GM19397 (cell line): ENCODE data around the gene DPY19L3.
"Not testable (repeated sequence)": the region's sequence is repeated elsewhere in the genome, so short reads cannot be mapped to it uniquely, and the experiment has no call there.

Source experiments
- ATAC-seq: cut with Tn5 transposase; IDR thresholded peaks from one replicate; pipeline ENCODE4 v1.9.1; 2021; ENCODE audit warnings: mild to moderate bottlenecking, moderate library complexity; ENCODE audit not compliant: unreplicated experiment

Gene DPY19L3

GRCh38 chr19:32497391-32497790 is 91.8 kb downstream of the DPY19L3 start:
- no peak for ATAC-seq

GRCh38 chr19:32498648-32499200 is 93.2 kb downstream of the DPY19L3 start:
- ATAC-seq, result no peak

- not testable (repeated sequence) for ATAC-seq
Observed at GRCh38 chr19:32512498-32512897, 106.9 kb downstream of the DPY19L3 start.

- ATAC-seq, result no peak
Observed at GRCh38 chr19:32519023-32519422, 113.5 kb downstream of the DPY19L3 start.

GRCh38 chr19:32522967-32523366 is 117.4 kb downstream of the DPY19L3 start:
- no peak for ATAC-seq

- ATAC-seq, result no peak
Observed at GRCh38 chr19:32526895-32527294, 121.3 kb downstream of the DPY19L3 start.

GRCh38 chr19:32530773-32531172 is 125.2 kb downstream of the DPY19L3 start:
- ATAC-seq, result no peak

- ATAC-seq, result no peak
Observed at GRCh38 chr19:32532233-32532632, 126.7 kb downstream of the DPY19L3 start.
